ENCODE data around the gene GALNS.

Gene GALNS

GRCh38 chr16:88888461-88889387, 32.0 kb upstream of the GALNS start:
- DNase-seq (ENCODE audit: low spot score), result no peak

GRCh38 chr16:88888057-88888456, 31.3 kb upstream of the GALNS start:
- no peak for DNase-seq (ENCODE audit: low spot score)

- no peak for DNase-seq (ENCODE audit: low spot score)
Measured at GRCh38 chr16:88886845-88887521, 30.2 kb upstream of the GALNS start.

GRCh38 chr16:88886420-88886844, 29.7 kb upstream of the GALNS start:
- no peak for DNase-seq (ENCODE audit: low spot score)

- DNase-seq (ENCODE audit: low spot score), result no peak
Measured at GRCh38 chr16:88885693-88886280, 29.0 kb upstream of the GALNS start.

- DNase-seq (ENCODE audit: low spot score), result no peak
Measured at GRCh38 chr16:88884569-88885271, 28.0 kb upstream of the GALNS start.

GRCh38 chr16:88883946-88884345, 27.2 kb upstream of the GALNS start:
- no peak for DNase-seq (ENCODE audit: low spot score)

GRCh38 chr16:88883117-88883895, 26.6 kb upstream of the GALNS start:
- DNase-seq (ENCODE audit: low spot score), result no peak

- DNase-seq (ENCODE audit: low spot score), result no peak
Measured at GRCh38 chr16:88882358-88883030, 25.7 kb upstream of the GALNS start.

- DNase-seq (ENCODE audit: low spot score), result no peak
Measured at GRCh38 chr16:88881675-88882357, 25.1 kb upstream of the GALNS start.

GRCh38 chr16:88881007-88881615, 24.4 kb upstream of the GALNS start:
- no peak for DNase-seq (ENCODE audit: low spot score)

GRCh38 chr16:88880226-88881006, 23.7 kb upstream of the GALNS start:
- no peak for DNase-seq (ENCODE audit: low spot score)

- DNase-seq (ENCODE audit: low spot score), result no peak
Measured at GRCh38 chr16:88879788-88880055, 23.0 kb upstream of the GALNS start.

GRCh38 chr16:88878967-88879787, 22.4 kb upstream of the GALNS start:
- no peak for DNase-seq (ENCODE audit: low spot score)

GRCh38 chr16:88878356-88878755, 21.6 kb upstream of the GALNS start:
- no peak for DNase-seq (ENCODE audit: low spot score)

- DNase-seq (ENCODE audit: low spot score), result no peak
Measured at GRCh38 chr16:88877564-88878289, 21.0 kb upstream of the GALNS start.

GRCh38 chr16:88876942-88877526, 20.3 kb upstream of the GALNS start:
- DNase-seq (ENCODE audit: low spot score), result no peak

All from HuH-7 (cell line).